SK-N-MC (cell line): ENCODE measurements around the gene ARRDC2.

ENCODE experiments used
- EZH2 ChIP-seq: fragments of 200-600 bp; sonication (generic); IDR thresholded peaks from one replicate; pipeline ENCODE4 v1.6.1; 2017; ENCODE audit warnings: antibody characterized with exemption
- POLR2AphosphoS5 ChIP-seq: IDR thresholded peaks from 2 replicates; pipeline ENCODE4 v1.6.1; 2012; ENCODE audit warnings: mild to moderate bottlenecking, low read depth, low read length, borderline replicate concordance

DNA sequence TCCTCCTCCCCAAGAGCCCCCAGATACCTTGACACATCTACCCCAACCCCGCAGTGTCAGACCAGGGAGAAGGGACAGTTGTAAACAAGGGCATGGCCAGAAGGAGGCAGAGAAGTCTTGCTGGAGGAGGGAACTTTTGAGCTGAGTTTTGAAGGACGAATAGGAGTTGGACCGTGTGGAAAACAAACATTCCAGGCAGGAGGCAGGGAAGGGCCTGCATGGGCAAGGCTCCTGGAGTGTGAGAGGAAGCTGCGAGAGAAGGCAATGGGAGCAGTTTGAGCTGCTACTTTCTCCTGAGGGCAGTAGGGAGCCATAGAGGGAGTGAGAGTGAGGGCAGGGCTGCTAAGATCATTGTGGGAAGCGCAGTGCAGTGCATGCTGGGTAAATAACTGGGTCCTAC is 55.5 kb downstream of the ARRDC2 start:
- no peak for TF ChIP-seq EZH2
- TF ChIP-seq POLR2AphosphoS5: no peak
